ENCODE results near the gene STN1.

Gene STN1

DNA sequence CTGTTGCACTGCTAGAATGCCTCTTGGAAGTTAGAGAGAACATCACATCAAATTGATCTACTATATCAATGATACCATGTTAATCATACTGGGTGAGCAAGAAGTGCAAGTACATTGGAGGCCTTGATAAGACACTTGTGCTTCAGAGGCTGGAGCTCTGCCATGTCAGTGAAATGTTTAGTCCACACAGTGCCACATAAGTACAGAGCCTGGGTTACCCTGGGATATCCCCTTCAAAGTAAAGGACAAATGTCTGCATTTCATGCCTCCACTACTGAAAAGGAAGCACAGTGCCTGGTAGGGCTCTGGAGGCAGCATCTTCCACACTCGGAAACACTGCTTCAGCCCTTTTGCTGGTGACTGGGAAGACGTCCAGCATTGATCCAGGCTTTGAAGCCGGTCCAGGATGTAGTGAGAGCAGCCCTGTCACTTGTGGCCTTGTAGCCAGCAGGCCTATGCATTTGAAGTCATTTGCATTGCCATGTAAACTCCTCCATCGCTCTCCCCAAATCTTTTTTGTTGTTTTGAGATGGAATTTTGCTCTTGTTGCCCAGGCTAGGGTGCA is 15.7 kb upstream of the STN1 start:
- TF ChIP-seq CTCF (IDR thresholded peaks at IDR 0.05) = no peak

GRCh38 chr10:103932971-103933370 is 15.0 kb upstream of the STN1 start:
- TF ChIP-seq CTCF (IDR thresholded peaks at IDR 0.05) = no peak

DNA sequence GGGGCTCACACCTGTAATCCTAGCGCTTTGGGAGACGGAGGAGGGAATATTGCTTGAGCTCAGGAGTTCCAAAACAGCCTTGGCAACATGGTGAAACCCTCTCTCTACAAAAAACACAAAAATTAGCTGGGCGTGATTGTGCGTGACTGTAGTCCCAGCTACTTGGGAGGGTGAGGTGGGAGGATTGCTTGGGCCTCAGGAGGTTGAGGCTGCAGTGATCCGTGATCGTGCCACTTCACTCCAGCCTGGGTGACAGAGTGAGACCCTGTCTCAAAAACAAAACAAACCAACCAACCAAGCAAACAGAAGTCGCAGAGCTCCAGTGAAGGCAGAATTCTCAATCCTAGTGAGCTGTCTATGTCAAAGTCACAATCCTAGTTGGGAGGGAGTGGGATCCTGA is 14.3 kb upstream of the STN1 start:
- no peak for TF ChIP-seq CTCF (IDR thresholded peaks at IDR 0.05)

GRCh38 chr10:103931603-103932002 is 13.6 kb upstream of the STN1 start:
- no peak for TF ChIP-seq CTCF (IDR thresholded peaks at IDR 0.05)

- no peak for TF ChIP-seq CTCF (IDR thresholded peaks at IDR 0.05)
These were observed 12.9 kb upstream of the STN1 start for GRCh38 chr10:103930881-103931280.

- TF ChIP-seq CTCF (IDR thresholded peaks at IDR 0.05) = no peak
These were observed 12.5 kb upstream of the STN1 start for GRCh38 chr10:103930449-103930848.

- TF ChIP-seq CTCF (IDR thresholded peaks at IDR 0.05) = no peak
These were observed 11.5 kb upstream of the STN1 start for GRCh38 chr10:103929381-103929921.

DNA sequence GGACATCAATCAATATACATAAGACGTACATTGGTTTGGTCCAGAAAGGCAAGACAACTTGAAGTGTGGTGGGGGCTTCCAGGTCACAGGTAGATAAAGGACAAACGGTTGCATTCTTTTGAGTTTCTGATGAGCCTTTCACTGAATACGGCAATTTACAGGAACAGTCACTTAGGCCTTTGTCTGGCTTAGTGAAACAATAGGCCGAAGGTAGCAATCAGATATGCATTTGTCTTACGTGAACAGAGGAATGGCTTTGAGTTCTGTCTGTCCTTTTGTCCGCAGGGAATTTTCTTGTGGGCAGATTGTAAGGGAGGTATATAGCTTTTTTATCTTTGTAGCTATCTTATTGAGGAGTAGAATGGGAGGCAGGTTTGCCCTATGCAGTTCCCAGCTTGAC is 10.8 kb upstream of the STN1 start:
- TF ChIP-seq CTCF (IDR thresholded peaks at IDR 0.05) = no peak

Data from LNCAP (cell line).